Measurements from ENCODE around the gene FBXL19. TPM values are rescaled to one million over a fixed set of nuclear protein-coding genes. Genes with fewer than 3 reads are reported as not detected.

FBXL19 gene
- polyA plus RNA-seq, 1 donor (not counting 4 experiments of a cell fraction or from before 2014, with no cell fraction given), result 10.2 TPM

GRCh38 chr16:30907064-30907463, 16.3 kb upstream of the FBXL19 start:
- H3K36me3 ChIP-seq (ENCODE audit: control insufficient read depth in 2 of 2, extremely low read depth in 1 of 2, insufficient read depth in 2 of 2, low read length in 2 of 2), result no peaks in the 10 kb centered on the region
- H3K4me2 ChIP-seq (ENCODE audit: control insufficient read depth, extremely low read depth, insufficient read depth, low read depth, low read length), result no peak overlapping the region
- dilution Hi-C loops (cut with MboI; ENCODE audit: extremely low pct_ligation_motif_present, low sequenced_read_pairs), result no loop called here
- no peak overlapping the region for H2AFZ ChIP-seq (ENCODE audit: control insufficient read depth, low read length)
- no peaks in the 10 kb centered on the region for H3K9me3 ChIP-seq (ENCODE audit: control insufficient read depth, low read depth, low read length)
- DNase-seq (ENCODE audit: low read depth, low spot score), result no peak
- no peak overlapping the region for H3K4me3 ChIP-seq (ENCODE audit: control insufficient read depth in 2 of 3, extremely low read depth in 1 of 3, insufficient read depth in 2 of 3, low read depth in 1 of 3, low read length in 3 of 3)
- no peaks in the 10 kb centered on the region for H4K20me1 ChIP-seq (ENCODE audit: control insufficient read depth, extremely low read depth, insufficient read depth, low read length)
- H3K27me3 ChIP-seq (ENCODE audit: control insufficient read depth, extremely low read depth, insufficient read depth, low read length), result no peaks in the 10 kb centered on the region
- TF ChIP-seq EZH2 (IDR thresholded peaks at IDR 0.05; ENCODE audit: low read length) (no peak), CTCF (optimal IDR thresholded peaks at IDR 0.05 in 1 of 3, IDR thresholded peaks at IDR 0.05 in 1 of 3, conservative IDR thresholded peaks at IDR 0.05 in 1 of 3; ENCODE audit: extremely low read depth in 1 of 3, insufficient read depth in 2 of 3, low read length in 3 of 3) (no peak)
- FAIRE-seq, result no peak
- no peak overlapping the region for H3K27ac ChIP-seq (ENCODE audit: control insufficient read depth, insufficient read depth, low read length)
- H3K79me2 ChIP-seq (ENCODE audit: control insufficient read depth, insufficient read depth, low read length), result no peaks in the 10 kb centered on the region
- peaks cover 18% of the 10 kb centered on the region for H3K4me1 ChIP-seq (ENCODE audit: control insufficient read depth, extremely low read depth, insufficient read depth, low read length)
- no peaks in the 10 kb centered on the region for H3K9me1 ChIP-seq (ENCODE audit: control insufficient read depth, extremely low read depth, insufficient read depth, low read length)
- no peak overlapping the region for H3K9ac ChIP-seq (ENCODE audit: control insufficient read depth, extremely low read depth, insufficient read depth, low read length)

- dilution Hi-C loops (cut with MboI; ENCODE audit: extremely low pct_ligation_motif_present, low sequenced_read_pairs), result no loop called here
- Histone ChIP-seq H3K4me2 (ENCODE audit: control insufficient read depth, extremely low read depth, insufficient read depth, low read depth, low read length) (no peak overlapping the region), H3K4me3 (ENCODE audit: control insufficient read depth in 2 of 3, extremely low read depth in 1 of 3, insufficient read depth in 2 of 3, low read depth in 1 of 3, low read length in 3 of 3) (no peak overlapping the region), H3K9ac (ENCODE audit: control insufficient read depth, extremely low read depth, insufficient read depth, low read length) (no peak overlapping the region), H3K27ac (ENCODE audit: control insufficient read depth, insufficient read depth, low read length) (no peak overlapping the region), H3K4me1 (ENCODE audit: control insufficient read depth, extremely low read depth, insufficient read depth, low read length) (peaks cover 13% of the 10 kb centered on the region), H4K20me1 (ENCODE audit: control insufficient read depth, extremely low read depth, insufficient read depth, low read length) (no peaks in the 10 kb centered on the region), H3K79me2 (ENCODE audit: control insufficient read depth, insufficient read depth, low read length) (no peaks in the 10 kb centered on the region), H3K36me3 (ENCODE audit: control insufficient read depth in 2 of 2, extremely low read depth in 1 of 2, insufficient read depth in 2 of 2, low read length in 2 of 2) (no peaks in the 10 kb centered on the region), H3K27me3 (ENCODE audit: control insufficient read depth, extremely low read depth, insufficient read depth, low read length) (no peaks in the 10 kb centered on the region), H3K9me1 (ENCODE audit: control insufficient read depth, extremely low read depth, insufficient read depth, low read length) (no peaks in the 10 kb centered on the region), H3K9me3 (ENCODE audit: control insufficient read depth, low read depth, low read length) (no peaks in the 10 kb centered on the region), H2AFZ (ENCODE audit: control insufficient read depth, low read length) (no peak overlapping the region)
- FAIRE-seq (peak; percentile 65), DNase-seq (ENCODE audit: low read depth, low spot score) (peak; percentile 44)
- TF ChIP-seq CTCF (optimal IDR thresholded peaks at IDR 0.05 in 1 of 3, IDR thresholded peaks at IDR 0.05 in 1 of 3, conservative IDR thresholded peaks at IDR 0.05 in 1 of 3; ENCODE audit: extremely low read depth in 1 of 3, insufficient read depth in 2 of 3, low read length in 3 of 3) (no peak), EZH2 (IDR thresholded peaks at IDR 0.05; ENCODE audit: low read length) (no peak)
Measured at GRCh38 chr16:30910427-30911029, 12.8 kb upstream of the FBXL19 start.
